ENCODE measurements around the gene SH3BP1.

GRCh38 chr22:37678372-37678771, 38.9 kb downstream of the SH3BP1 start:
- TF ChIP-seq, protein P1, sequence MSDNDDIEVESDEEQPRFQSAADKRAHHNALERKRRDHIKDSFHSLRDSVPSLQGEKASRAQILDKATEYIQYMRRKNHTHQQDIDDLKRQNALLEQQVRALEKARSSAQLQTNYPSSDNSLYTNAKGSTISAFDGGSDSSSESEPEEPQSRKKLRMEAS (IDR thresholded peaks at IDR 0.05) = no peak
- no peak for TF ChIP-seq USF1 (IDR thresholded peaks at IDR 0.05)
- no peak for TF ChIP-seq RAD21 (IDR thresholded peaks at IDR 0.05; ENCODE audit: low read depth)
- no peak for TF ChIP-seq EP300 (IDR thresholded peaks at IDR 0.05; ENCODE audit: borderline replicate concordance)
- no peak for TF ChIP-seq TAF1 (IDR thresholded peaks at IDR 0.05; ENCODE audit: low read depth)
- no peak for TF ChIP-seq CEBPB (IDR thresholded peaks at IDR 0.05)
- no peak for TF ChIP-seq REST (IDR thresholded peaks at IDR 0.05; ENCODE audit: low read depth)
- no peak for TF ChIP-seq YY1 (IDR thresholded peaks at IDR 0.05; ENCODE audit: low read depth)
- no peak for TF ChIP-seq FOXM1 (IDR thresholded peaks at IDR 0.05; ENCODE audit: borderline replicate concordance, low read depth)
- TF ChIP-seq TCF12 (IDR thresholded peaks at IDR 0.05; ENCODE audit: low read depth) = no peak
- TF ChIP-seq NFIC (IDR thresholded peaks at IDR 0.05) = no peak
- TF ChIP-seq TEAD4 (IDR thresholded peaks at IDR 0.05) = no peak

All from Ishikawa (cell line).